Measurements from ENCODE around the gene MT3. TPM values are rescaled to one million over a fixed set of nuclear protein-coding genes. Genes with fewer than 3 reads are reported as not detected.

The MT3 gene
- under 1 TPM in 1 of 6 experiments, not detected in 5; 0.62 TPM for total RNA-seq
- long read RNA-seq = 0 reads

- H3K4me1 ChIP-seq = peaks cover 0 to 9% (median 0%) of the 10 kb centered on the region in 4 donors
- intact Hi-C loops (cut with DNase I) = loop anchor here in 1 of 2 donors (10.0 kb wide), 1 partner anchor 65 kb away; the partner anchor contains the start of gene BBS2
- WGBS (ENCODE audit: insufficient coverage, low coverage, low lambda C conversion rate, missing lambda C conversion rate) = 18% methylated on average over 33 of the region's 87 CpGs
- peak; percentile 17 to 38 (median 32) for ATAC-seq
- no peak for DNase-seq
- no peaks in the 10 kb centered on the region for H3K9me3 ChIP-seq
- H3K27me3 ChIP-seq = no peaks in the 10 kb centered on the region
- no peak within 1 kb of the TSS for H3K27ac ChIP-seq
- no peaks in the 10 kb centered on the region for H3K36me3 ChIP-seq
- TF ChIP-seq CTCF (IDR thresholded peaks at IDR 0.05) = no peak
- no peak for TF ChIP-seq POLR2A (IDR thresholded peaks at IDR 0.05)
- peak within 1 kb of the TSS; percentile 18 to 40 (median 20) for H3K4me3 ChIP-seq
Measured at GRCh38 chr16:56589141-56590039, at the start of gene MT3. Gene MT3, plus strand, starts transcription at chr16:56589528. Its CDS starts 63 bp downstream, at chr16:56589591.

- TF ChIP-seq POLR2A (IDR thresholded peaks at IDR 0.05) (no peak), CTCF (IDR thresholded peaks at IDR 0.05) (no peak)
- intact Hi-C loops (cut with DNase I) = no loop called here
- no peaks in the 10 kb centered on the region for H3K9me3 ChIP-seq
- no peaks in the 10 kb centered on the region for H3K4me1 ChIP-seq
- no peak overlapping the region for H3K4me3 ChIP-seq
- no peaks in the 10 kb centered on the region for H3K27me3 ChIP-seq
- ATAC-seq = no peak
- 72% methylated on average over 4 of the region's 4 CpGs for WGBS (ENCODE audit: insufficient coverage, low coverage, low lambda C conversion rate, missing lambda C conversion rate)
- no peak for DNase-seq
- no peaks in the 10 kb centered on the region for H3K36me3 ChIP-seq
- H3K27ac ChIP-seq = no peak overlapping the region
Measured at GRCh38 chr16:56539656-56540055, 49.7 kb upstream of the MT3 start.

- no peak overlapping the region for H3K4me3 ChIP-seq
- DNase-seq (no peak), ATAC-seq (no peak)
- TF ChIP-seq CTCF (IDR thresholded peaks at IDR 0.05) (no peak), POLR2A (IDR thresholded peaks at IDR 0.05) (no peak)
- no peaks in the 10 kb centered on the region for H3K27me3 ChIP-seq
- H3K27ac ChIP-seq = no peak overlapping the region
- no peaks in the 10 kb centered on the region for H3K4me1 ChIP-seq
- intact Hi-C loops (cut with DNase I) = no loop called here
- H3K36me3 ChIP-seq = no peaks in the 10 kb centered on the region
- WGBS (ENCODE audit: insufficient coverage, low coverage, low lambda C conversion rate, missing lambda C conversion rate) = 10% methylated on average over 2 of the region's 2 CpGs
- H3K9me3 ChIP-seq = no peaks in the 10 kb centered on the region
Measured at GRCh38 chr16:56542039-56542438, 47.3 kb upstream of the MT3 start.

- intact Hi-C loops (cut with DNase I) = no loop called here
- H3K4me1 ChIP-seq = peaks cover 0 to 18% (median 6%) of the 10 kb centered on the region in 4 donors
- no peaks in the 10 kb centered on the region for H3K36me3 ChIP-seq
- TF ChIP-seq POLR2A (IDR thresholded peaks at IDR 0.05) = no peak
- no peak for TF ChIP-seq CTCF (IDR thresholded peaks at IDR 0.05)
- no peaks in the 10 kb centered on the region for H3K27me3 ChIP-seq
- WGBS (ENCODE audit: insufficient coverage, low coverage, low lambda C conversion rate, missing lambda C conversion rate) = 43% methylated on average over 12 of the region's 12 CpGs
- H3K9me3 ChIP-seq = no peaks in the 10 kb centered on the region
- H3K27ac ChIP-seq = no peak overlapping the region
- no peak for DNase-seq
- H3K4me3 ChIP-seq = no peak overlapping the region
- ATAC-seq = no peak
Measured at GRCh38 chr16:56547120-56547948, 42.0 kb upstream of the MT3 start.

Measured in right lobe of liver (tissue), 6 donors.